Measurements from ENCODE around the gene ESF1.

GRCh38 chr20:13701486-13701885 lies 83.2 kb downstream of the ESF1 start:
- TF ChIP-seq POLR2AphosphoS5 (IDR thresholded peaks at IDR 0.05; ENCODE audit: insufficient read depth in 1 of 2, low read depth in 1 of 2) (no peak), POLR2A (IDR thresholded peaks at IDR 0.05) (no peak), CTCF (IDR thresholded peaks at IDR 0.05) (no peak)

Measured in vagina (tissue), 2 donors.